ENCODE measurements around the gene MED27.

The MED27 gene

GRCh38 chr9:131826966-131827525 is 252.6 kb downstream of the MED27 start:
- no peak for DNase-seq

- DNase-seq: no peak
Observed at GRCh38 chr9:131826053-131826452, 253.6 kb downstream of the MED27 start.

- no peak for DNase-seq
Observed at GRCh38 chr9:131824953-131825495, 254.6 kb downstream of the MED27 start.

- DNase-seq: no peak
Observed at GRCh38 chr9:131824155-131824594, 255.5 kb downstream of the MED27 start.

- DNase-seq: no peak
Observed at GRCh38 chr9:131823701-131824146, 255.9 kb downstream of the MED27 start.

- DNase-seq: no peak
Observed at GRCh38 chr9:131818089-131818488, 261.6 kb downstream of the MED27 start.

- DNase-seq: no peak
Observed at GRCh38 chr9:131817627-131818026, 262.0 kb downstream of the MED27 start.

- DNase-seq: no peak
Observed at GRCh38 chr9:131817073-131817472, 262.6 kb downstream of the MED27 start.

GRCh38 chr9:131815970-131816873 is 263.4 kb downstream of the MED27 start:
- no peak for DNase-seq

GRCh38 chr9:131814707-131815106 is 265.0 kb downstream of the MED27 start:
- DNase-seq: no peak

GRCh38 chr9:131813116-131813515 is 266.6 kb downstream of the MED27 start:
- DNase-seq: no peak

GRCh38 chr9:131812116-131812790 is 267.4 kb downstream of the MED27 start:
- DNase-seq: no peak

GRCh38 chr9:131811405-131811804 is 268.3 kb downstream of the MED27 start:
- no peak for DNase-seq

- no peak for DNase-seq
Observed at GRCh38 chr9:131810351-131811170, 269.1 kb downstream of the MED27 start.
